GM18499 (cell line): ENCODE measurements around the gene KRT86.

Experiments
- ATAC-seq: cut with Tn5 transposase; IDR thresholded peaks from one replicate; pipeline ENCODE4 v1.9.1; 2021; ENCODE audit warnings: moderate number of reproducible peaks; ENCODE audit not compliant: insufficient read depth, unreplicated experiment

The KRT86 gene

DNA sequence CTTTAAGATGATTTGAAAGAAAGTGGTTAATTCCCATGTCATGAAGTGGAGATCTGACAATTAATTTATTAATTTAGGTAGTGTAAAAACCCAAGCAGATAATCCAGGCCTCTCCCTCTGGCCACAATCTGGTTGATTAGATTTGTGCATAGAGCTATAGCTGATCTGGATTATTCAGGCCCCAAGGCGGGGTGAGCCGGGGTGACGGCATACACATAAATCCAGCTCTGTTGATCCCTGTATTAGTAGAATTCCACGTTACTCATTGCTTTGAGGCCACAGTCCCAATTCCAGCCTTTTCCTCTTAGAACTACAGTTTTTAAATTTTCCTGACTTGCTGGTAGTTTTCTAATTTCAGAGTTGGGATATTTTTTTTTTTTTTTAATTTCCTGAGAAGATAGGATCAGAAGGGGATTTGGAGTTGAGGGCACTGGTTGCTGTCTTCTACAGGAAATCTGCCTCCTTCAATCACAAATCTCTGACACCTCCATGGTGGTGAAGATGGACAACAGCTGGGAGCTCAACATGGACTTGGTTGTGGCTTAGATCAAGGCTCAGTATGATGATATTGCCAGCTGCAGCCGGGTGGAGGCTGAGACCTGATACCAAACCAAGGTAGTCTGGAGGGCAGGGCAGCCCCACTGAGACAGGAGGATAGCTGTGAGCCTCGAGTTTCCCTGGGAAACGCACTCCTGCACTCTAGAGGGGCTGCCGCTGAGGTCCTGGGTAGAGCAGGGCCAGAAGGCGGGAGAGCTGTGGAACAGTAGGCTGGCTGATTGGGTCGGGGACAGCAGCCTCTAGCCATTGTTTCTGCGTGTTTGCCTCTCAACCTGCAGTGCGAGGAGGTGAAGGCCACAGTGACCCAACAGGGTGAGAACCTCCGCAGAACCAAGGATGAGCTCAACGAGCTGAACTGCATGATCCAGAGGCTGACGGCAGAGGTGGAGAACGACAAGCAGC lies 73.4 kb downstream of the KRT86 start:
- no peak for ATAC-seq

DNA sequence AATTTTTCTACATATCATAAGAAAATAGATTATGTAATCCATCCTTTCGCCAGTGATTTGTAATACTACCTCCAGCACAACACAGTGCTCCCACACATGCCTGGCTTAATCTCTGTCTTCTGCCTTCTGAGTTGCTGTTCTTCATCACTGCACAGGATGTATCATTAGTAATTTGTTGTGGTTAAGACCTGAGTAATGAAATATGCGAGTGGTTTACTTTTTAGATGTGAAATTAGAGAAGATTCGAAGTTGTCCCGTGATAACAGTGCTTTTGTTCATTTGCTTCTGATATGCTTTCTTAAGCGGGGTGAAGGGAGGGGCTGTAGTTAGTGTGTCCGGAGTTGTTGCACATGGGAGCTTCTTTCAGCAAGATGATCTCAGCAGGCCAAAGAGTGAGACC lies 74.8 kb downstream of the KRT86 start:
- ATAC-seq, result no peak

DNA sequence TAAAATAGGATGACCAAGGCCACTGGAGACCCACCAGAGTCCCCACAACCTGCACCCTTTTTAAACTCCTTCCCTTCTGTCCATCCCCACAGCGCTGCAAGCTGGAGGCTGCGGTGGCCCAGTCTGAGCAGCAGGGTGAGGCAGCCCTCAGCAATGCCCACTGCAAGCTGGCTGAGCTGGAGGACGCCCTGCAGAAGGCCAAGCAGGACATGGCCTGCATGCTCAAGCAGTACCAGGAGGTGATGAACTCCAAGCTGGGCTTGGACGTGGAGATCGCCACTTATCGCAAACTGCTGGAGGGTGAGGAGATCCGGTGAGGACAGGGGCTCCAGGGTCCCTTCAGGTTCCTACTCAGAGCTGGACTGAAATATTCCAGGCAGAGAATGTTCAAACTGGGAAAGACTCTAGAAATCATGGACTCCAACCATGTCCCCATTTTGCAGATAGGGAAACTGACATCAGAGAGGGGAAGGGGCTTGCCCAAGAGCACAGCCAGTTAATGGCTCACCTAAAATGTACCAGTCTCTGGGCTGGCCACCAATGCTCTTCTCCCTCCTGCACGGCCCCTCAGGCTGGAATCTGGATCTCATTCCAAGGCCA lies 75.7 kb downstream of the KRT86 start:
- ATAC-seq, result no peak

DNA sequence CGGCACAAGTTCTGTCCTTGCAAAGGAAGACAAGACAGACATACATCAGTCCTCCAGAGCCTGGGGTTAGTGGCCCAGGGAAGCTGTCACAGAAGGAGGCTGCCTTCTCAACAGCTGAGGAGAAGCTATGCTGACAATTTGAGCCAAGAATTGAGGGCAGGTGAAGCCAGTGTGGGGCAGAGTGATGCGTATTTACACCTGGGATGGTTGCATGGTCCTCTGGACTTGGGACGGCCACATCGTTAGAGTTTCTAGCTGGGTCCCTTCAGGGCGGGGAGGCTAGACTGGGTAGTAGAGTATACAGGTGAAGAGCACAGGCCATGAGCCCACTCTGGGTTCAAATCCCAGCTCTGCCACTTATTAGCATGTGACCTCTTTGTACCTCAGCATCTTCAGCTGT lies 76.3 kb downstream of the KRT86 start:
- ATAC-seq, result no peak

DNA sequence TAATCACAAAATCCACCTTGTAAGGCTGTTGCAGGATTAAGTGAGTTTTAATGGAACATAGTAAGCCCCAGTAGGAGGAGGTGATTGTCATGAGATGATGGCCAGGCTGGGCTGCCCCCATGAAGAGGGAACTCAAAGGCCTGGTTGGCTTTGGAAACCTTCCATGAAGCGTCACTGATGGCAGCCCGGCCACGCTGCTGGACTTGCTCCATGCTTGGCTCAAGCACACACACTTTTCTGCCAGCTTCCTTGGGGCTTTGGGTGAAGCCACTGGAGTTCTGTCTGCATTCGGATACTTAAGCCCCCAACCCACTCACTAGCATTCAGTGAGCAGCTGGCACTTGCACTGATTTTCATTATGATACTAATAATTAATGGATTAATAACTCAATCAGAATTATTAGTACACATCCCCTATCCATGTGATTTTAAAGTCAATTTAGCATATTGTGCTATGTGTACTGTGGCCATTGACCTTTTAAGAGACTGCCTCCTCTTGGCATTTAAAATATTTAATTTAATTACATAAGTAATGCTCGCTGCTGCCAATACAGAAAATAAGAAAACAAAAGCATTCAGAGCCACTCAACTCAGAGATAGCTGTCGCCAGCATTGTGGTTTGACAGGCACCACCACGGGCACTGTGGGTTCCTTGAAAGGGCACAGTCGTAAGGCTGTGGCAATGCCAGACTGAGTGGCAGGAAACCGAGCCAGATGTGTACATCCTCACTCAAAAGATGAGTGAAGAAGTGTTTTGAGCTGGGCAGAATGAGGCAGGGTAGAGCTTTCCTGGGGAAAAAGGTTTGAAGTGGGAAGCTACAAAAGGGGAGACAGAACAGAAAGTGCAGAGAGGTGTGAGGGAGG lies 77.0 kb downstream of the KRT86 start:
- ATAC-seq, result no peak

DNA sequence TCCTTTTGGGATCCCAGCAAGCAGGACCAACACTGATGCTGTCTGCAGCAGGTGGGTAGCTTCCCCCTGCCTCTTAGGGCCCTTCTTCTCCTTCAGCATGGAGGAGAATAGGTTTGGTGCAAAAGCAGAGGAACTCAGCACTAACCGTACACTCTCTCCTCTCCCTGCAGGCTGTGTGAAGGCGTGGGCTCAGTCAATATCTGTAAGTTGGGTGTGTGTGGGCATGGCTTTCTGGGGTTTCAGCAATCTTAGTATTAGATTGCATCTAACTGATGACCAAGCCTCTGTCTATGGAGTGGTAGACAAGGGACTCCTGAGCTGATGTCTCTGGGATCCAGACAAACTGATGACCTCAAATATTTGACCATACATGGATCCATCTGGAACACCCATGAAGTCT lies 78.5 kb downstream of the KRT86 start:
- ATAC-seq, result no peak

DNA sequence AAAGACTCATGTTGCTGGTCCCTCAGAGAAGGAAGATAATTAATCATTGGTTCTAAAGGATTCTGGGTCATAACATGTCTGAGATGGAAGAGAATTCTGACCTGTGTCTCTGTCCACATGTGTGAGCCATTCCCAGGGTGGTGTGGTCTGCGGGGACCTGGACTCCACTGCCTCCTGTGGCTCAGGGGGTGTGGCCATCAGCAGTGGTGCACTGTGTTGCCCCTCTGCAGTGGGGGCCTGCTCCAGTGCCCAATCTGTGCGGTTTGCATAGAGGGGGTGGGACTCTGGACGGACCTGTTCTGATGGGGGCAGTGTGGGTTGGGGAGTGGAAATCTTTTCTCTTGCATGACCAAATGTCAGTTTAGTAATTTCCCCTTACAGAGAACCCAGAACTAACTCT lies 79.3 kb downstream of the KRT86 start:
- ATAC-seq, result no peak

DNA sequence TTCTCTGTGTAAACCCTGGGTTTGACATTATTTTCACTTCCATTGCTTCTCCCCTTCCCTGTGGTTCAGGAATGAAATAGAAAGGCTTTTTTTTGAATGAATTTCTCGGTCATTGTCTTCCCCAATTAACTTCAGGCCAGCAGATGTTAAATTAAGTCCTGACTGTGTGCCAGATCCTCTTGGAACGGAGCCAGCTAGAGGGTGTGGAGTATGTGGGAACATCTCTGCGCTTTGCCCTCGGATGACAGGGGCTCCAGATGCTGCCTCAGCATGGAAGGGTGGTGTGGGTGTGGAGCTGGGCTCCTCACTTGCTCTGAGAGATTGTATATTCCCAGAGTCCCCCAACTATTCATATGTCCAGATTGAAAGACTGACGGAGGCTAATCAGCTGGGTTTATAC lies 79.8 kb downstream of the KRT86 start:
- no peak for ATAC-seq

DNA sequence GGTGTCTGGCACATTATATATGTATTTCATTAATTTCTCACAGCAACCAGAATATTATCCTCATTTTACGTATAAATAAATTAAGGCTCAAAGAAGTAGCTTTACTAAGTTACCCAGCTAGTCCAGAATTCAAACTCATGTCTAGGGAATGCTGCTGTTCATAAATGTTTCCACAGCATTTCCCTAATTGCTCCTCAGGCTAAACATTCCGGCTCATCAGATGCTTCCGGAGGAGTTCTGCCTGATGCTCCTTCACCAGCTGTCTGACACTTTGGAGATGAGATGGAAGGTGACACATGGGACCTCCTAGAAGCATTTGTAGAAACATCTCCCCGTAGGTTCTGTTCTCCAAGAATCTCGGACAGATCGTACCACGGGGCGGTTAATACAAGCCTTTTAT lies 80.7 kb downstream of the KRT86 start:
- no peak for ATAC-seq

DNA sequence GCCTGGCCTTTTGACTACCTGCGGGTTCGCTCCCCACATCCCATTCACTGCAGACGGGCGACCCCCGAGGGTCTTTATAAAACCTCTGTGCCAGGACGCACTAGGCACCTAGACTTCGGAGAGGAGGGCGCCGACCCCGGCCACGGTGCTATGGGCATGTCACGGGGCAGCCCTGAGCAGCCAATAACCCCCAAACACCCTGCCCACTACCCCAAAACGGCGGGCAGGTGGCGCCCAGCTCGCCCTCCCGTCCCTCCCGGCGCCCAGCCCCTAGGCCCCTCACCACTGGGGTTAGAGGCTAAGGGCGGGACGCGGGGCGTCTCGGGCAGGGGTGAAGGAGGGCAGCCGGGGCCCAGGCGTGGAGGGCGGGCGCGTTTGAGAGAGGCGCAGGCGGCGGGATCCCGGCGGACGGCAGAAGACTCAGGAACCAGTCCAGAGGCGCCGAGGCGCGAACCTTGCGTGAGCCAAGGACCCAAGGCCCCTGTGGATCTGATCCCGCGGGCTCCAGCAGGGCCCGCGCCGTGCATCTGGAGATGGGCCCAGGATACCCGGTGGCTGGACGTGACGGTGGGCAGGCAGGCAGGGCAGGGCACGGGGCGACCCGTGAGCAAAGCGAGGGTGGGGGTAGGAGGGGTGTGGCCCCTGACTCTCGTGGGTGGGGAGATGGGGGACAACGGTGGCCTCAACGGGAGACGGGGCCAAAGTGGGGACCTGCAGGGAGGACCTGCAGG lies 81.8 kb downstream of the KRT86 start:
- ATAC-seq, result no peak

DNA sequence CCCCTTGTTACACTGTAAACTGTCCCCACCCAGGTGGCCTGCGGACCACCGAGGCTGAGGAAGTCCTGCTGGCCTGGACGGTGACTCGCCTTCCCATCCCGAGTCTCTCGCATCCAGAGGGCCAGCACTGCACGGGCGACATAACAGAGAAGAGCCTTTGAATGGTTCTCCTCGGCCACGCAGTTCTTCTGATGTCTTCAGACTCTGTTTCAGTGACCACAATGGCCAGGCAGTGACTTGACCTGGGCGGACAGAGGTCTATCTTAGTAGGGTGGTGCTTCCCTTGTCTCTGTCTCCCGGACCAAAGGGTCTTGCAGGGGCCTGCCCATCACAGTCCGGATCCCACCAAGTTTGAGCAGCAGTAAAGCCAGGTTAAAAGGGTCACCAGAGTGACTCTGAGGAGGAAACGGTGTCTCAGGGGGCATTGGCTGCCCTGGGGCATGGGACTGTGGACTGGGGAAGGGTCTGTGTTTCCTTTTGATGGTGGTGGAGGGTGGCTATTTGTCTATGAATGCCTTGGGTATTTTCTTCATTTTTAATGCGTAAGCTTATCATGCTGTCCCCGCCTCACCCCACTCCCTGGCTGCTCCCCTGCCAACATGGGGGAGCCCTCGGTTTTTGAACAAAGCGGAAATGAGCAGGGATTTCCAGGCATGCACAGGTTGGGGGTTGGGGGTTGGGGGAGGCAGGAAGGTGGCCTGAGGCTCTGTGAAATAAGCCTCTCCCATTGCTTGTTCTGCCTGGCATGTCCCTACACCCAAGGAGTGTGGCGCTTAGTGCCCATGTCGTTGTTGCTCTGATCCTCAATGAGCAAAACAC lies 82.5 kb downstream of the KRT86 start:
- no peak for ATAC-seq
